Stomach (tissue), 9 donors: ENCODE data around the gene TAS2R8. TPM values are rescaled to one million over a fixed set of nuclear protein-coding genes. Genes with fewer than 3 reads are reported as not detected.

Source experiments
- DNase-seq, 2 donors: peaks; one replicate each; pipeline versions ENCODE4 v3.0.0 to v3.0.0-alpha.2; 2013 to 2019
- H3K27ac ChIP-seq, 5 donors: fragments of 200-600 bp in 4 of 5; sonication (generic) in 4 of 5; one replicate each; pipeline ENCODE4 v1.5.1; 2013 to 2019; ENCODE audit warnings: mild to moderate bottlenecking in 1 of 5, moderate library complexity in 1 of 5
- H3K27me3 ChIP-seq, 3 donors: fragments of 200-600 bp; sonication (generic); one replicate each; pipeline ENCODE4 v1.5.1; 2017 to 2019; ENCODE audit warnings: mixed run types in 1 of 3
- H3K36me3 ChIP-seq, 4 donors: fragments of 200-600 bp; sonication (generic); 1 replicate in 3 of 4; 2 replicates in 1 of 4; pipeline ENCODE4 v1.5.1; 2016 to 2019
- H3K4me1 ChIP-seq, 4 donors: fragments of 200-600 bp; sonication (generic); one replicate each; pipeline ENCODE4 v1.5.1; 2016 to 2019
- H3K4me3 ChIP-seq, 4 donors: fragments of 200-600 bp; sonication (generic) in 3 of 4; one replicate each; pipeline ENCODE4 v1.5.1; 2016 to 2019; ENCODE audit warnings: mild to moderate bottlenecking in 1 of 4
- H3K9me3 ChIP-seq, 4 donors: fragments of 200-600 bp; sonication (generic); one replicate each; pipeline ENCODE4 v1.5.1; 2016 to 2019
- CTCF ChIP-seq, 7 experiments: fragments of 450-650 bp in 4 of 7; fragments of 200-600 bp in 3 of 7; sonication (generic) in 3 of 7; IDR thresholded peaks; one replicate each; pipeline ENCODE4 v1.5.1; 2016 to 2019; ENCODE audit warnings: antibody characterized with exemption in 7 of 7, control low read depth in 2 of 7, mild to moderate bottlenecking in 1 of 7
- EP300 ChIP-seq: sonication (generic); formaldehyde crosslinking; IDR thresholded peaks from one replicate; pipeline ENCODE4 v1.6.1; 2017; ENCODE audit warnings: antibody characterized with exemption
- POLR2A ChIP-seq, 4 donors: fragments of 450-650 bp; IDR thresholded peaks; one replicate each; pipeline ENCODE4 v1.6.1; 2016; ENCODE audit warnings: antibody characterized with exemption in 4 of 4, control low read depth in 2 of 4, mild to moderate bottlenecking in 1 of 4, moderate library complexity in 1 of 4
- POLR2AphosphoS5 ChIP-seq, 3 donors: sonication (generic); formaldehyde crosslinking; IDR thresholded peaks; one replicate each; pipeline ENCODE4 v1.6.1; 2016; ENCODE audit warnings: antibody characterized with exemption in 3 of 3
- WGBS, 5 donors: extraction: QIAGEN DNeasy Blood & Tissue Kit in 3 of 5; methylation state at CpG; one replicate each; pipeline versions ENCODE4 v1.1.5 to v1.1.7; 2013 to 2018; 5-methylcytosine and 5-hydroxymethylcytosine counted together
- intact Hi-C: fragments of 100-400 bp; cut with DNase I; formaldehyde crosslinking; loops from one replicate; pipeline ENCODE4 v1.15.1; 2023; ENCODE audit warnings: low total_unique reads
- polyA plus RNA-seq, 3 donors: library from polyadenylated mRNA; stranded (reverse); fragments of 200-250 nt; gene quantifications; one replicate each; pipeline ENCODE4 v1.2.3, GENCODE V29; 2013
- total RNA-seq, 5 donors: library from RNA; depleted of rRNA; stranded (reverse); fragments of >200 nt; gene quantifications; one replicate each; pipeline versions ENCODE4 v1.1.0 to v1.2.3, GENCODE V29; 2014 to 2016
- donor health status: healthy with polysubstance abuse.
- donor health status: Bipolar disorder and iron deficiency.
- donor health status: healthy.

Gene TAS2R8
- total and polyA plus RNA-seq, 8 donors, result not detected

- 54 to 74% (median 59%) methylated on average over 4 of the region's 4 CpGs for WGBS, 5 donors
- H3K4me3 ChIP-seq, result no peak within 1 kb of the TSS
- no peaks in the 10 kb centered on the region for H3K27me3 ChIP-seq
- no peak within 1 kb of the TSS for H3K27ac ChIP-seq
- intact Hi-C loops, result no loop called here
- H3K36me3 ChIP-seq, result peaks cover 0 to 12% (median 9%) of the 10 kb centered on the region in 4 donors
- peak in 1 of 2 donors; percentile 6 for DNase-seq
- no peak for TF ChIP-seq POLR2A (IDR thresholded peaks at IDR 0.05)
- no peak for TF ChIP-seq EP300
- no peak for TF ChIP-seq POLR2AphosphoS5 (IDR thresholded peaks at IDR 0.05)
- TF ChIP-seq CTCF (IDR thresholded peaks at IDR 0.05), result no peak
- H3K4me1 ChIP-seq, result no peaks in the 10 kb centered on the region
- no peaks in the 10 kb centered on the region for H3K9me3 ChIP-seq
Observed at GRCh38 chr12:10849425-10849878, 42.4 kb upstream of the TAS2R8 start, which contains the start of gene PRR4. Gene PRR4 (minus strand): TSS chr12:10849475. CDS start chr12:10849437, 38 bp downstream.

- Histone ChIP-seq H3K9me3 (no peaks in the 10 kb centered on the region), H3K4me1 (no peaks in the 10 kb centered on the region), H3K27me3 (no peaks in the 10 kb centered on the region), H3K27ac (no peak overlapping the region), H3K36me3 (peaks cover 0 to 16% (median 14%) of the 10 kb centered on the region in 4 donors), H3K4me3 (no peak overlapping the region)
- whole genome bisulfite sequencing, 5 donors, result 25 to 52% (median 38%) methylated on average over 2 of the region's 2 CpGs
- no peak for TF ChIP-seq EP300
- no peak for TF ChIP-seq POLR2AphosphoS5 (IDR thresholded peaks at IDR 0.05)
- TF ChIP-seq POLR2A (IDR thresholded peaks at IDR 0.05), result no peak
- TF ChIP-seq CTCF (IDR thresholded peaks at IDR 0.05), result no peak
- DNase-seq, result no peak
- intact Hi-C loops, result no loop called here
Observed at GRCh38 chr12:10847744-10848143, 40.7 kb upstream of the TAS2R8 start.

GRCh38 chr12:10842862-10843261 is 35.8 kb upstream of the TAS2R8 start:
- DNase-seq, result no peak
- Histone ChIP-seq H3K4me1 (no peaks in the 10 kb centered on the region), H3K27ac (no peak overlapping the region), H3K36me3 (peaks cover 0 to 23% (median 14%) of the 10 kb centered on the region in 4 donors), H3K27me3 (no peaks in the 10 kb centered on the region), H3K9me3 (no peaks in the 10 kb centered on the region), H3K4me3 (no peak overlapping the region)
- WGBS, 5 donors, result 92 to 100% (median 97%) methylated on average over 2 of the region's 2 CpGs
- intact Hi-C loops, result no loop called here
- TF ChIP-seq POLR2A (IDR thresholded peaks at IDR 0.05) (no peak), POLR2AphosphoS5 (IDR thresholded peaks at IDR 0.05) (no peak), CTCF (IDR thresholded peaks at IDR 0.05) (no peak), EP300 (no peak)

- H3K9me3 ChIP-seq, result peaks cover 0 to 7% (median 3%) of the 10 kb centered on the region in 4 donors
- 85 to 92% (median 88%) methylated on average over 3 of the region's 3 CpGs for WGBS, 5 donors
- H3K27me3 ChIP-seq, result no peaks in the 10 kb centered on the region
- TF ChIP-seq POLR2A (IDR thresholded peaks at IDR 0.05), result no peak
- TF ChIP-seq EP300, result no peak
- no peak for TF ChIP-seq POLR2AphosphoS5 (IDR thresholded peaks at IDR 0.05)
- no peak for TF ChIP-seq CTCF (IDR thresholded peaks at IDR 0.05)
- intact Hi-C loops, result no loop called here
- peaks cover 0 to 19% (median 3%) of the 10 kb centered on the region in 4 donors for H3K36me3 ChIP-seq
- no peak overlapping the region for H3K27ac ChIP-seq
- no peak for DNase-seq
- H3K4me1 ChIP-seq, result no peaks in the 10 kb centered on the region
- no peak overlapping the region for H3K4me3 ChIP-seq
Observed at GRCh38 chr12:10838461-10838860, 31.4 kb upstream of the TAS2R8 start.
